Activated naive CD4-positive, alpha-beta T cell (primary cell): ENCODE data around the gene ATP8B3.

Experiments used
- DNase-seq, 4 experiments: peaks; one replicate each; lab custom pipeline; 2025; lab: John Stamatoyannopoulos, UW

The ATP8B3 gene

DNA sequence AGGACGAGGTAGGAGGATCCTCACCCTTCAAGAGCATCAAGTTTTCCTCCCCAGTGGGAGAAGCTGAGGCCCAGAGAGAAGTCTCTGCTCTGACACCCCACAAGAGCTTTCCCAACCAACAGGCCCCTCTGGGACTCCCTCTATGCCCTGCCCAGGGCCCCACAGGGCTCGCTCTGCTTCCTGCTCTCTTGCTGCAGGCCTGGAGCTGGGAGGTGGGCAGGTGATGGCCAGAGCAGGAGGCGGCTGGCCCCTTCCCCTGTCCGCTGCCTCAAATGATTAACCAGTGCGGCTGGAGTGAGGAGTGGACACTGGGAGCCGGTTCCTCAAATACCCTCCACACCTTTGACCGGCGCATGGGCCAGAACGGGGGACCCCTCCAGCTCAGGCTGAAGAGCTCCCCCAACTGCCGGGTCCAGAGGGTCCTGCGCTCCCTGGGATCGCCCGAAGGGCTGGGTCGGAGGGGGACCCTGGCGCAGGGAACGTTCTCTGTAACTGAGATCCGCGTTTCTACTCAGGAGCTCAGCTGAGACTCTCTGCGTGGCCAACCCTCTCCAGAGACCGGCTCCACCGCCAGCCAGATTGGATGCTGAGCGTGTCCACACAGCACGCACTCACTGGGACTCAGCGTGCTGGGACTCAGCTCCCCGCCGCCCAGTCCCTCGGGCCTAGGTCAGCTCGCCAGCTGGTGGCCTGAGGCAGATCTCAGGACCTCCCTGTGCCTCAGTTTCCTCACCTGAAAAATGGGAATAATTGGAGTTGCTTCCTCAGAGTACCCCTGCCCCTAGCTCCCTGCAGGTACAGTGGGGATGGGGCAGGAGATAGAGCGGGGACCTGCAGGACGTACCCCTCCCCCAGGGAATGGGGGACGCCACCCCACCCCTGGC, 65.4 kb downstream of the ATP8B3 start:
- DNase-seq: no peak

DNA sequence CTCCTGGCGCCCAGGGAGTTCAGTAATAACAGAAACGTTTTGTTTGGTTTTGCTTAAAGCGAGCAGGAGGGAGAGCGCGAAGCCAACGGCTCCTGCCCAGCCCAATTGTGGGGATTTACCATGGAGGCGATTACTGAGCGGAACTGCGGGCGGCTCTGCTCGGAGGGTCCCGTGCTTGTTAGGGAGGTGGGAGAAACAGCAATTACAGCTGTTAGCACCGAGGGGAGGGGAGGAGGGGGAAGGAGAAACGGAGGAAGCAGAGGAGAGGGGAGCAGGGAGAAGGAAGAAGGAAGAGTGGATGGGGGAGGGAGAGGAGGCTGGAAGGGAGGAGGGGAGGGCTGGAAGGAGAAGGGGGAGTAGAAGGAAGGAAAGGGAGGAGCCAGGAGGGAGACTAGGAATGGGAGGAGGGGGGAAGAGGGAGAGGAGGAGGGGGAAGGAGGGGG, 66.5 kb downstream of the ATP8B3 start:
- no peak for DNase-seq

DNA sequence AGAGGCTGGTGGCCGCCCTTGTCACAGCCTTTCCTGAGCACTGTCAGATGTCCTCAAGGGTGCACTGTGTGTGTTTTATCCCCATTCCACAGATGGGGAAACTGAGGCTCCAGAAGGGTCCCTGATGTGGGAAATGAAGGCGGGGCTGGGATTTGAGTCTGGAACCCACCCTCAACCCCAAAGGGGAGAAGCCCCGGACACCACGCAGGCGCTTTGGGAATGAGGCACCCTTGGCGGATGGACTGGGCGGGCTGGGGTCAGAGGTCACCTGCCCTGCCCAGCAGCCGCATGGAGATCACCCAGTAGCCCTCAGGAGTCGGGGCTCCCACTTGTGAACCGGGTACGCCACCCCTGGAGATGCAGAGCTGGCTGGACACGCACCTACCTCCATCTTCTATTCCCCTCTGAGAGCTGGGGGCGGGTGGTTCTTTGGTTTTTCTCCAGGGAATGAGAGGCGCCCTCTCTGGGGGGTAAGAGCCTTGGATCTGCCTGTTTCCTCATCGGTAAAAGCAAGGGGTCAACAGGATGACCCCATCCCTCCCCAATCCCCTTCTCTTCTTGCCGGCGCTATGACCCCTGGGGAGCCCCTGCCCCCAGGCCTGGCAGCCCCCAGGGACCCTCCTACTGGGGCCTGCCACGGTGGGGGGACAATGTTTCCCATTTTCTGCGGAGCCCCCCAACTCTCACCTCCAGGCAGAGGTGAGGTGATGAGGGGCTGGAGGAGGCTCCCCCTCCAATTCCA, 67.1 kb downstream of the ATP8B3 start:
- DNase-seq: no peak

DNA sequence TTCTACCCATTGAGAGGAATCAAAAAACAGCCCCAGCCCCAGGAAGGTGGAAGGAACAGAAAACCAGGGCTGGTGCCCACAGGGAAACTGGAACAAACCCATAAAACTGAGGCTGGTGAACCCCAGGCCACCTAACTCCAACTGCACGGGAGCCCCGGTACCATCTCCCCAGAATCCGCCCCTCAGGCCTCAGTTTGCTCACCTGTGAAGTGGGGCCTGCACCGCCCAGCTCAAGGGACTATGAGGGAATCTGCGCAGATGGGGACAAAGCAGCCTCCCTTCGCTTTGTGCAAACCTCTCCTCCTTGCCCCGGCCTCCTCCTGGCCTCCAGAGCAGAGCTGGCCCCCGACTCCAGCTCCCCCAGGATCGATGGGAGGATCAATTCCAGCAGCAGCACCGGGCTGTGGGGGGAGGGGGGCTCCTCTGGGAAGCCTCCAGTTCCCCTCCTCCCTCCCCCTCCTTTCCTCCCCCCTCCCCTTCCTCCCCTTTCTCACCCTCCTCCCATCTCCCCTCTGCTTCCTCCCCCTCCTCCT, 67.9 kb downstream of the ATP8B3 start:
- DNase-seq: no peak

DNA sequence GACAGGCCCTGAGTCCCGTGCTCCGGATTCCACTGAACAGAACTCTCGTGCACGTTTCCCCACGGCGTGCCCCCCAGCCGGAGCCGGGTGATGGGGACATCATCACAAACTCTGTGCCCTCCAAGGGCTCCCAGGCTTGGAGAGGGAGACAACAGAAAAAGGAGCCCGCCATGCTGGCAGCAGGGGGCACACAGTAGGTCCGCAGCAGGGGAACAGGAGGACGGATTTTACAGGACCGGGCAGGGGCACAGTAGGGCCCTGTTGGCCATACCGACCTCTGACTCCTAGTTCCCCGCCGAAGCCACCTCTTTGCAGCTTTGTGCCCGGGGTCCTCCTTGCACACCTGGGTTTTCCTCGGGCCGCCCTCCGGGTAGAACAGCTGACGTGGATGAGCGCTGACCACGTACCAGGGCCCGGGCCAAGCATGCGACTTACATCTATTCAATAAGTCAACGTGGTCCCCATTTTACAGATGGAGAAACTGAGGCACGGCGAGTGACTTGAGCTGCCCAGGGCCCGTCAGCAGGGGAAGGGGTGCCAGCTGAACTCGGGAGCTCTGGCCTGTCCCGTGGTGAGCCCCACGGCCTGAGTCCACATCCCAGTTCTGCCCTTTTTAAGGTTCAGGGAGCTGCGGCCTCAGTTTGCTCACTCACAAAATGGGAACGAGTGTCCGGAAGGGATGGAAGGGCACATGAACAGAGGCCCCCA, 68.9 kb downstream of the ATP8B3 start:
- DNase-seq: no peak

DNA sequence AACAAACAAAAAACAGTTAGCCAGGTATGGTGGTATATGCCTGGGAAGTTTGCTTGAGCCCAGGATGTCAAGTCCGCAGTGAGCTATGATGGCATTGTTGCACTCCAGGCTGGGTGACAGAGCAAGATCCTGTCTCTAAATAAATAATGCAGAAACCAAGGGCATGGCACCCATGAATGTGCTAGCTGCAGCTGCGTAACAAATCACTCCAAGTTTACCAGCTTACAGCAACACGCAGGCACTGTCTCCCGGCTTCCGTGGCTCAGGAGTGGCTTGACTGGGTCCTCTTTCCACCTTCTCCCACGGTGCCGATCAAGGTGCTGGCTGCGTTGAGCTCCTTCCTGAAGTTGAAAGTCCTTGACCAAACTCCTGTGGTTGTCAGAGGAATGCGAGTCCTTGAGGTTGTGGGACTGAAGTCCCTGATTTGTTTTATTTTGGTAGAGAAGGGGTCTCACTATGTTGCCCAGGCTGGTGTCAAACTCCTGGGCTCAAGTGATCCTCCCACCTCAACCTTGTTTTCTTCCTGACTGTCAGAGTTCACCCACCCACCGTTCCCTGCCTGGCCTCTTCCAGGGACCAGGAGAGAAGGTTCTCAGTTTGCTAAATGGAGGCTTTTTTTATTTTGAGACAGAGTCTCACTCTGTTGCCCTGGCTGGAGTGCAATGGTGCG, 72.0 kb downstream of the ATP8B3 start:
- no peak for DNase-seq

DNA sequence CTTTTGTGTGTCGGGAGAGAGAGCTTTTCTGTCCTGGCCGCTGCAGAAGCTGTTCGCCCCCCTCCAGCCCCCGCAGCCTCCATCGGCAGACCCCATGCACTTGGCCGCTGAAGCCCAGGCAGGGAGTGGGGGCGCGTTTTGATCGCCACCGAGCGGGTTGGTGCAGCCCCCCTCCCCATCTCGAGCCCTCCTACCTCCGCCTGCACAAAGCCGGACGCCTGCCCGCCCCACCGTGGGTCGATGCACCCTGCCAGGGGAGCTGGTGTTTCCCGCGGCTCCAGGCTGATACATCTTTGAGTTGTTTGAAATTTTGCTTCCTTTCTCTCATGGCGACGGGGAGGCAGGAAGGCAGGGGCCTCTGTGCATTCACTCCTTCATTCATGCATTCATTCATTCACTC, 75.1 kb downstream of the ATP8B3 start:
- no peak for DNase-seq

DNA sequence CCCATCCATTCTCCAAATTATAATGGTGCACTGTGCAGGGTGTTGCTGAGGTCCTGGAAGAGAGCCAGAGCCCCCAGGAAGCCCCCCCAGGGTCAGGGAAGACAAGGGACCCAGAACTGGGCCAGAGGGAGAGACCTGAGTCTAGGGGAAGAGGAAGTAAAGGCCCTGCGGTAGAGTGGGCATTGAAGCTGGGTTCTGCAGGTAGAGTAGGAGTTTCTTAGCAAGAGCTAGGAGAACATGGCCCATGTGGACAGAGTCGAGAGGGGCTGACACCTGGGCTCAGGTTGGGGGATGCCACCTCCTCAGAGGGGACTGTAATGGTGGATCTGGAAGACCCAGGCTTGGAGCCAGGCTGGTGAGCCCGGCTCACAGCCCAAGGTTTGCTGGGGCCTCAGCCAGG, 75.8 kb downstream of the ATP8B3 start:
- DNase-seq: no peak

DNA sequence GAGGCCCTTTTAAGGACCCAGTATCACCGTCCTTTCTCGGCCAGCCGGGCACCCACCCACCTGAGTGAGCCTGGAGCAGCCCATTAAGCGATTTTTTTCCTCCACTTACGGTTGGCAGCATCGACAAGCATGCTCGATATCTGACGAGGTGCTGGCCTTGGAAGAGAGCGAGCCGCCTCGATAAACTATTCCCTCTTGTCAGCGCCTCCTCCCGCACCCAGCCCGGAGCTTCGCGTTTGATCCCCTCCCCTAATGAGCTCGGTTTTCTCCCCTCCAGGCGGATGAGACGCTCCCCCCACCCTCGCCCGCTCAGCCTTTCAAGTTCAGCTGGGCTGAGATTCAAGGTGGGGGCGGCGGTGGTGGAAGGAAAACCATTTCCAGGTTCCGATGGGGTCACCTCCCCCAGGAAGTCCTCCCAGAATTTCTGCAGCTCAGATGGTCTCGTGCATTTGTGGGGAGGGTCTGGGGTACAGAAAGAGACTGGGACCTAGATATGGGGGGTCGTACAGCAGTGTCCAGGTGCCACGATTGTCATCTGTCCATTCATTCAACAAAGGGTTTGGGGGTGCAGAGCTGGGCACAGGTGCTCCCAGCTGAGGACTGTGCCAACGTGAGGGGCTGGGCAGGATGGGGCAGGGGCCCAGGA, 77.6 kb downstream of the ATP8B3 start:
- DNase-seq: no peak
